HUES64 (cell line): ENCODE results near the gene KLF18.
"Not testable (repeated sequence)": the region's sequence is repeated elsewhere in the genome, so short reads cannot be mapped to it uniquely, and the experiment has no call there.

Experiments used
- H3K27ac ChIP-seq: 2 replicates; pipeline ENCODE4 v1.7.0; 2013; ENCODE audit warnings: low read depth, low read length, inconsistent platforms
- H3K27me3 ChIP-seq: 2 replicates; pipeline ENCODE4 v1.6.1; 2013; ENCODE audit warnings: mild to moderate bottlenecking, low read length; ENCODE audit not compliant: insufficient read depth
- H3K36me3 ChIP-seq: 2 replicates; pipeline ENCODE4 v1.6.1; 2013; ENCODE audit warnings: mild to moderate bottlenecking, low read length; ENCODE audit not compliant: insufficient read depth
- H3K4me1 ChIP-seq: 2 replicates; pipeline ENCODE4 v1.6.1; 2013; ENCODE audit warnings: mild to moderate bottlenecking, low read length, moderate library complexity; ENCODE audit not compliant: insufficient read depth
- H3K4me3 ChIP-seq: 2 replicates; pipeline ENCODE4 v1.5.1; 2013; ENCODE audit warnings: mild to moderate bottlenecking, low read length, moderate library complexity
- H3K9ac ChIP-seq: 2 replicates; pipeline ENCODE4 v1.6.1; 2013; ENCODE audit warnings: mild to moderate bottlenecking, low read depth, low read length
- H3K9me3 ChIP-seq: 2 replicates; pipeline ENCODE4 v1.6.1; 2013; ENCODE audit warnings: low read depth, low read length; ENCODE audit not compliant: insufficient read depth
- WGBS: fragments of 150-250, 120-280 bp; methylation state at CpG from one replicate; pipeline ENCODE4 v1.1.7; 2013; ENCODE audit warnings: missing lambda C conversion rate; 5-methylcytosine and 5-hydroxymethylcytosine counted together

The KLF18 gene

GRCh38 chr1:44146536-44147361 lies 5.3 kb upstream of the KLF18 start:
- Histone ChIP-seq H3K4me1 (peaks cover 6% of the 10 kb centered on the region), H3K36me3 (no peaks in the 10 kb centered on the region), H3K4me3 (no peak overlapping the region), H3K27ac (no peak overlapping the region), H3K27me3 (no peaks in the 10 kb centered on the region), H3K9ac (no peak overlapping the region), H3K9me3 (0 out of 2 replicates have a peak, but pooled peaks cover 11% of the 10 kb centered on the region)
- WGBS: 93% methylated on average over 28 of the region's 28 CpGs

- Histone ChIP-seq H3K36me3 (no peaks in the 10 kb centered on the region), H3K27ac (no peak overlapping the region), H3K9ac (no peak overlapping the region), H3K4me1 (no peaks in the 10 kb centered on the region), H3K9me3 (0 out of 2 replicates have a peak, but pooled peaks cover 11% of the 10 kb centered on the region), H3K27me3 (no peaks in the 10 kb centered on the region), H3K4me3 (no peak overlapping the region)
- 91% methylated on average over 2 of the region's 2 CpGs for WGBS
Measured at GRCh38 chr1:44144962-44145756, 3.7 kb upstream of the KLF18 start.

GRCh38 chr1:44139565-44139964 lies 1.9 kb downstream of the KLF18 start:
- H3K27ac ChIP-seq, H3K27me3 ChIP-seq, H3K9ac ChIP-seq, H3K4me1 ChIP-seq, H3K9me3 ChIP-seq, H3K36me3 ChIP-seq, H3K4me3 ChIP-seq: not testable (repeated sequence)
- 89% methylated on average over 4 of the region's 8 CpGs for WGBS

GRCh38 chr1:44138239-44138638 lies 3.2 kb downstream of the KLF18 start:
- WGBS: 84% methylated on average over 3 of the region's 3 CpGs
- no peak overlapping the region for H3K9ac ChIP-seq
- no peaks in the 10 kb centered on the region for H3K27me3 ChIP-seq
- H3K9me3 ChIP-seq: no peaks in the 10 kb centered on the region
- H3K27ac ChIP-seq: no peak overlapping the region
- no peak overlapping the region for H3K4me3 ChIP-seq
- H3K4me1 ChIP-seq: no peaks in the 10 kb centered on the region
- H3K36me3 ChIP-seq: no peaks in the 10 kb centered on the region

- 100% methylated on average over 2 of the region's 2 CpGs for WGBS
- Histone ChIP-seq H3K9ac (no peak overlapping the region), H3K27me3 (no peaks in the 10 kb centered on the region), H3K4me1 (no peaks in the 10 kb centered on the region), H3K36me3 (no peaks in the 10 kb centered on the region), H3K27ac (no peak overlapping the region), H3K9me3 (no peaks in the 10 kb centered on the region), H3K4me3 (no peak overlapping the region)
Measured at GRCh38 chr1:44135886-44136285, 5.5 kb downstream of the KLF18 start.

GRCh38 chr1:44134071-44134920 lies 7.1 kb downstream of the KLF18 start:
- WGBS: 93% methylated on average over 19 of the region's 19 CpGs
- Histone ChIP-seq H3K36me3 (no peaks in the 10 kb centered on the region), H3K9me3 (no peaks in the 10 kb centered on the region), H3K27me3 (no peaks in the 10 kb centered on the region), H3K4me3 (no peak overlapping the region), H3K27ac (no peak overlapping the region), H3K4me1 (no peaks in the 10 kb centered on the region), H3K9ac (no peak overlapping the region)

GRCh38 chr1:44131411-44131810 lies 10.0 kb downstream of the KLF18 start:
- Histone ChIP-seq H3K4me3 (no peak overlapping the region), H3K27ac (no peak overlapping the region), H3K9me3 (no peaks in the 10 kb centered on the region), H3K36me3 (no peaks in the 10 kb centered on the region), H3K9ac (no peak overlapping the region), H3K4me1 (no peaks in the 10 kb centered on the region), H3K27me3 (no peaks in the 10 kb centered on the region)
- 80% methylated on average over 3 of the region's 3 CpGs for whole genome bisulfite sequencing

- no peak overlapping the region for H3K9ac ChIP-seq
- whole genome bisulfite sequencing: 92% methylated on average over 16 of the region's 16 CpGs
Measured at GRCh38 chr1:44129616-44130500, 11.6 kb downstream of the KLF18 start.

GRCh38 chr1:44120398-44120949 lies 21.0 kb downstream of the KLF18 start:
- no peaks in the 10 kb centered on the region for H3K9me3 ChIP-seq
- WGBS: 89% methylated on average over 5 of the region's 5 CpGs
- H3K4me1 ChIP-seq: no peaks in the 10 kb centered on the region
- H3K36me3 ChIP-seq: no peaks in the 10 kb centered on the region
- no peak overlapping the region for H3K9ac ChIP-seq
- no peak overlapping the region for H3K27ac ChIP-seq
- no peaks in the 10 kb centered on the region for H3K27me3 ChIP-seq
- H3K4me3 ChIP-seq: no peak overlapping the region

More at GRCh38 chr1:44129616-44130500, 11.6 kb downstream of the KLF18 start:
- Histone ChIP-seq H3K4me1 (no peaks in the 10 kb centered on the region), H3K27me3 (no peaks in the 10 kb centered on the region), H3K4me3 (no peak overlapping the region), H3K36me3 (no peaks in the 10 kb centered on the region), H3K9me3 (no peaks in the 10 kb centered on the region), H3K27ac (no peak overlapping the region)

- 81% methylated on average over 6 of the region's 6 CpGs for WGBS
- no peaks in the 10 kb centered on the region for H3K4me1 ChIP-seq
- no peaks in the 10 kb centered on the region for H3K27me3 ChIP-seq
- H3K36me3 ChIP-seq: no peaks in the 10 kb centered on the region
- H3K27ac ChIP-seq: no peak overlapping the region
- no peaks in the 10 kb centered on the region for H3K9me3 ChIP-seq
- no peak overlapping the region for H3K4me3 ChIP-seq
- H3K9ac ChIP-seq: no peak overlapping the region
Measured at GRCh38 chr1:44119525-44119924, 21.9 kb downstream of the KLF18 start.
